GM23338 (cell line): Measurements from ENCODE around the gene IRF6. TPM values are rescaled to one million over a fixed set of nuclear protein-coding genes. Genes with fewer than 3 reads are reported as not detected.

Experiments used
- ATAC-seq: fragments of 200-7000 bp; cut with Tn5 transposase; 3 replicates; pipeline ENCODE4 v1.9.1; 2020
- DNase-seq: peaks from one replicate; pipeline ENCODE4 v3.0.0-alpha.2; 2015; ENCODE audit warnings: low spot score
- H2AFZ ChIP-seq: fragments of 200-600 bp; sonication (generic); 2 replicates; pipeline ENCODE4 v1.8.0; 2016; ENCODE audit warnings: antibody characterized with exemption, mild to moderate bottlenecking, moderate library complexity
- H3F3A ChIP-seq: fragments of 200-600 bp; sonication (generic); replicated peaks from 2 replicates; pipeline ENCODE4 v1.8.0; 2017; ENCODE audit warnings: antibody characterized with exemption, mixed run types, low read depth
- H3K27ac ChIP-seq: fragments of 200-600 bp; sonication (generic); 2 replicates; pipeline ENCODE4 v1.6.1; 2016; ENCODE audit warnings: low read depth
- H3K27me3 ChIP-seq: fragments of 200-600 bp; sonication (generic); 2 replicates; pipeline ENCODE4 v1.8.0; 2016; ENCODE audit warnings: mild to moderate bottlenecking, mixed run types, moderate library complexity; ENCODE audit not compliant: insufficient read depth
- H3K36me3 ChIP-seq: fragments of 200-600 bp; sonication (generic); 2 replicates; pipeline ENCODE4 v1.8.0; 2016; ENCODE audit warnings: mild to moderate bottlenecking; ENCODE audit not compliant: insufficient read depth
- H3K4me1 ChIP-seq: fragments of 200-600 bp; sonication (generic); 2 replicates; pipeline ENCODE4 v1.8.0; 2016; ENCODE audit warnings: mild to moderate bottlenecking, moderate library complexity; ENCODE audit not compliant: insufficient read depth
- H3K4me2 ChIP-seq: fragments of 200-600 bp; sonication (generic); 2 replicates; pipeline ENCODE4 v1.7.1; 2017; ENCODE audit warnings: mixed run types
- H3K4me3 ChIP-seq: fragments of 200-600 bp; sonication (generic); 2 replicates; pipeline ENCODE4 v1.6.1; 2016; ENCODE audit warnings: mixed run types
- H3K79me2 ChIP-seq: fragments of 200-600 bp; sonication (generic); replicated peaks from 2 replicates; pipeline ENCODE4 v1.8.0; 2017; ENCODE audit warnings: mild to moderate bottlenecking; ENCODE audit not compliant: insufficient read depth
- H3K9me2 ChIP-seq: fragments of 200-600 bp; sonication (generic); 2 replicates; pipeline ENCODE4 v1.8.0; 2017; ENCODE audit not compliant: insufficient read depth
- H4K20me1 ChIP-seq: fragments of 200-600 bp; sonication (generic); replicated peaks from 2 replicates; pipeline ENCODE4 v1.8.0; 2017; ENCODE audit warnings: mild to moderate bottlenecking; ENCODE audit not compliant: insufficient read depth
- H3K27ac Mint-ChIP-seq: 2 replicates; pipeline ENCODE4 v1.8.0; 2020; ENCODE audit warnings: inconsistent platforms, mild to moderate bottlenecking, moderate library complexity, mixed read lengths
- H3K27me3 Mint-ChIP-seq: 3 replicates; pipeline ENCODE4 v1.8.0; 2022; ENCODE audit warnings: low read depth, mild to moderate bottlenecking, moderate library complexity, mixed read lengths, inconsistent platforms; ENCODE audit not compliant: insufficient read depth, poor library complexity
- H3K36me3 Mint-ChIP-seq: 3 replicates; pipeline ENCODE4 v1.8.0; 2021; ENCODE audit warnings: low read depth, mild to moderate bottlenecking, inconsistent platforms, moderate library complexity, mixed read lengths
- H3K4me1 Mint-ChIP-seq: 3 replicates; pipeline ENCODE4 v1.8.0; 2020; ENCODE audit warnings: mild to moderate bottlenecking, inconsistent platforms, mixed read lengths
- H3K4me3 Mint-ChIP-seq: 3 replicates; pipeline ENCODE4 v1.8.0; 2021; ENCODE audit warnings: moderate library complexity, mild to moderate bottlenecking, inconsistent platforms, mixed read lengths
- H3K9me3 Mint-ChIP-seq: 3 replicates; pipeline ENCODE4 v1.8.0; 2020; ENCODE audit warnings: moderate library complexity, mild to moderate bottlenecking, inconsistent platforms, mixed read lengths
- CREB1 ChIP-seq: fragments of 250-450 bp; sonication (Bioruptor Pico); IDR thresholded peaks from 2 replicates; pipeline ENCODE4 v1.5.0; 2020; ENCODE audit warnings: low read depth, mild to moderate bottlenecking, moderate library complexity
- CTCF ChIP-seq, 2 experiments: fragments of 200-600 bp in 1 of 2; sonication (generic) in 1 of 2; conservative IDR thresholded peaks; 2 replicates each; pipeline versions ENCODE4 v1.5.1 to v1.6.1; 2016 to 2017; ENCODE audit warnings: antibody characterized with exemption in 2 of 2, low read depth in 2 of 2, mild to moderate bottlenecking in 2 of 2, moderate library complexity in 1 of 2
- EZH2 ChIP-seq: fragments of 200-600 bp; sonication (generic); IDR thresholded peaks from one replicate; pipeline ENCODE4 v1.8.0; 2017; ENCODE audit warnings: antibody characterized with exemption, mild to moderate bottlenecking, low read depth; ENCODE audit not compliant: unreplicated experiment
- EZH2phosphoT487 ChIP-seq: fragments of 200-600 bp; sonication (generic); IDR thresholded peaks from one replicate; pipeline ENCODE4 v1.8.1; 2018; ENCODE audit warnings: antibody characterized with exemption; ENCODE audit not compliant: unreplicated experiment
- JUNB ChIP-seq: IDR thresholded peaks from one replicate; pipeline ENCODE4 v1.6.1; 2016; ENCODE audit warnings: antibody characterized with exemption; ENCODE audit not compliant: unreplicated experiment
- NANOG ChIP-seq: IDR thresholded peaks from 2 replicates; pipeline ENCODE4 v1.6.1; 2016; ENCODE audit warnings: antibody characterized with exemption, borderline replicate concordance
- POLR2AphosphoS5 ChIP-seq: IDR thresholded peaks from 2 replicates; pipeline ENCODE4 v1.6.1; 2016; ENCODE audit warnings: antibody characterized with exemption, low read depth
- REST ChIP-seq: IDR thresholded peaks from one replicate; pipeline ENCODE4 v1.6.1; 2018; ENCODE audit warnings: antibody characterized with exemption; ENCODE audit not compliant: unreplicated experiment
- STAT1 ChIP-seq: IDR thresholded peaks from one replicate; pipeline ENCODE4 v1.6.1; 2016; ENCODE audit warnings: antibody characterized with exemption; ENCODE audit not compliant: unreplicated experiment
- ZNF114 ChIP-seq: fragments of 250-450 bp; sonication (Bioruptor Pico); IDR thresholded peaks from 2 replicates; pipeline ENCODE4 v1.5.0; 2020; ENCODE audit warnings: mild to moderate bottlenecking, moderate library complexity
- polyA plus RNA-seq: library from polyadenylated mRNA; unstranded; fragments of >200 nt; fragmentation: Nextera tagmentation; extraction: Ambion mirVana; gene quantifications from 2 replicates; pipeline ENCODE4 v1.2.1, GENCODE V29; 2016
- total RNA-seq: library from RNA; depleted of rRNA; stranded (reverse); fragments of >200 nt; shearing (Covaris generic); gene quantifications from 2 replicates; pipeline ENCODE4 v1.2.3, GENCODE V29; 2014
- TF ChIP-seq, protein P1 (sequence below): IDR thresholded peaks from 2 replicates; pipeline ENCODE4 v1.6.1; 2016; ENCODE audit warnings: antibody characterized with exemption

IRF6 gene
- total and polyA plus RNA-seq, 2 experiments from 2014 or later, result 4.6 to 11.7 TPM

DNA sequence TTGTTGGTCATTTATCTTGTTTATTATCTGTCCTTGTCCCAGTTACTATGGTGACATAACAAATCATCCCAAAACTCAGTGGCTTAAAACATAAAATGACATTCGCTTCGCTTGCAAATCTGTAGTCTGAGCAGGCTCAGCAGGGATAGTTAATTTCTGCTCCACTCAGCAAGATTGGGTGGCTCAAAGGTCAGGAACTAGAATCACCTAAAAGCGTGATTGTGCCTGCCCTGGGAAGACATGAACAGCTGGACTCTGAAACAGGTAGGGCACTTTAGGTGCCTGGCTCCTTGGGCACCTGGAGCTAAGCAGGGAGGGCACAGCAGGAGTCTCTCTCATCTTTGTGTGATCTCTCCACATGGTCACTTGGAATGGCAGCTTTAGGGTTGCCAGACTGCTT lies 64.7 kb downstream of the IRF6 start (continued):
- TF ChIP-seq REST, result no peak
- TF ChIP-seq EZH2, result no peak
- TF ChIP-seq ZNF114 (CRISPR knock-in tag), result no peak

GRCh38 chr1:209738270-209738669 lies 67.7 kb downstream of the IRF6 start:
- no peak overlapping the region for H3K27ac Mint-ChIP-seq
- H3K4me3 Mint-ChIP-seq, result no peak overlapping the region
- ATAC-seq, result no peak
- Histone ChIP-seq H3F3A (no peaks in the 10 kb centered on the region), H3K4me3 (no peak overlapping the region), H3K9me2 (no peaks in the 10 kb centered on the region), H3K27ac (no peak overlapping the region), H3K36me3 (no peaks in the 10 kb centered on the region), H2AFZ (no peak overlapping the region), H4K20me1 (no peaks in the 10 kb centered on the region), H3K4me1 (no peaks in the 10 kb centered on the region), H3K27me3 (no peaks in the 10 kb centered on the region), H3K4me2 (no peak overlapping the region), H3K79me2 (no peaks in the 10 kb centered on the region)
- H3K9me3 Mint-ChIP-seq, result no peaks in the 10 kb centered on the region
- H3K4me1 Mint-ChIP-seq, result peaks cover 3% of the 10 kb centered on the region; the same call in 1 of the 3 replicates
- peaks cover 2% of the 10 kb centered on the region for H3K27me3 Mint-ChIP-seq
- no peaks in the 10 kb centered on the region for H3K36me3 Mint-ChIP-seq
- no peak for DNase-seq
- TF ChIP-seq STAT1, result no peak
- no peak for TF ChIP-seq REST
- no peak for TF ChIP-seq NANOG
- TF ChIP-seq EZH2phosphoT487, result no peak
- TF ChIP-seq ZNF114 (CRISPR knock-in tag), result no peak
- no peak for TF ChIP-seq JUNB
- TF ChIP-seq CTCF (conservative IDR thresholded peaks at IDR 0.05; ENCODE audit: low read depth in 2 of 2), result no peak
- TF ChIP-seq, protein P1, sequence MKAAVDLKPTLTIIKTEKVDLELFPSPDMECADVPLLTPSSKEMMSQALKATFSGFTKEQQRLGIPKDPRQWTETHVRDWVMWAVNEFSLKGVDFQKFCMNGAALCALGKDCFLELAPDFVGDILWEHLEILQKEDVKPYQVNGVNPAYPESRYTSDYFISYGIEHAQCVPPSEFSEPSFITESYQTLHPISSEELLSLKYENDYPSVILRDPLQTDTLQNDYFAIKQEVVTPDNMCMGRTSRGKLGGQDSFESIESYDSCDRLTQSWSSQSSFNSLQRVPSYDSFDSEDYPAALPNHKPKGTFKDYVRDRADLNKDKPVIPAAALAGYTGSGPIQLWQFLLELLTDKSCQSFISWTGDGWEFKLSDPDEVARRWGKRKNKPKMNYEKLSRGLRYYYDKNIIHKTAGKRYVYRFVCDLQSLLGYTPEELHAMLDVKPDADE, result no peak
- no peak for TF ChIP-seq CREB1 (CRISPR knock-in tag)
- TF ChIP-seq POLR2AphosphoS5, result no peak
- TF ChIP-seq EZH2, result no peak
